GM19238 (cell line): Measurements from ENCODE around the gene MRPL17.

ENCODE experiments used
- DNase-seq: peaks from one replicate; pipeline ENCODE4 v3.0.0; 2011; ENCODE audit warnings: low spot score; ENCODE audit not compliant: insufficient read length

Gene MRPL17

GRCh38 chr11:6654281-6655019 is 28.7 kb downstream of the MRPL17 start:
- DNase-seq: no peak

- no peak for DNase-seq
Measured at GRCh38 chr11:6653656-6654055, 29.5 kb downstream of the MRPL17 start.

GRCh38 chr11:6653097-6653496 is 30.0 kb downstream of the MRPL17 start:
- no peak for DNase-seq

GRCh38 chr11:6652182-6652581 is 31.0 kb downstream of the MRPL17 start:
- no peak for DNase-seq

GRCh38 chr11:6650980-6651379 is 32.2 kb downstream of the MRPL17 start:
- no peak for DNase-seq

GRCh38 chr11:6650104-6650503 is 33.0 kb downstream of the MRPL17 start:
- no peak for DNase-seq

- DNase-seq: no peak
Measured at GRCh38 chr11:6648501-6648900, 34.6 kb downstream of the MRPL17 start.

GRCh38 chr11:6647836-6648235 is 35.3 kb downstream of the MRPL17 start:
- DNase-seq: no peak

- peak; percentile 69 for DNase-seq
Measured at GRCh38 chr11:6646918-6647679, 36.0 kb downstream of the MRPL17 start.

GRCh38 chr11:6646576-6646917 is 36.6 kb downstream of the MRPL17 start:
- DNase-seq: no peak

GRCh38 chr11:6646071-6646470 is 37.1 kb downstream of the MRPL17 start:
- no peak for DNase-seq

GRCh38 chr11:6642957-6643356 is 40.2 kb downstream of the MRPL17 start:
- no peak for DNase-seq

- no peak for DNase-seq
Measured at GRCh38 chr11:6640985-6641701, 42.0 kb downstream of the MRPL17 start.

GRCh38 chr11:6640036-6640984 is 42.8 kb downstream of the MRPL17 start:
- DNase-seq: no peak

GRCh38 chr11:6638429-6638828 is 44.7 kb downstream of the MRPL17 start:
- no peak for DNase-seq

- DNase-seq: no peak
Measured at GRCh38 chr11:6637871-6638270, 45.3 kb downstream of the MRPL17 start.

- no peak for DNase-seq
Measured at GRCh38 chr11:6636480-6636879, 46.7 kb downstream of the MRPL17 start.

- DNase-seq: no peak
Measured at GRCh38 chr11:6635082-6635932, 47.8 kb downstream of the MRPL17 start.

- no peak for DNase-seq
Measured at GRCh38 chr11:6634534-6634933, 48.6 kb downstream of the MRPL17 start.
